ENCODE data around the gene SLC8B1.

DNA sequence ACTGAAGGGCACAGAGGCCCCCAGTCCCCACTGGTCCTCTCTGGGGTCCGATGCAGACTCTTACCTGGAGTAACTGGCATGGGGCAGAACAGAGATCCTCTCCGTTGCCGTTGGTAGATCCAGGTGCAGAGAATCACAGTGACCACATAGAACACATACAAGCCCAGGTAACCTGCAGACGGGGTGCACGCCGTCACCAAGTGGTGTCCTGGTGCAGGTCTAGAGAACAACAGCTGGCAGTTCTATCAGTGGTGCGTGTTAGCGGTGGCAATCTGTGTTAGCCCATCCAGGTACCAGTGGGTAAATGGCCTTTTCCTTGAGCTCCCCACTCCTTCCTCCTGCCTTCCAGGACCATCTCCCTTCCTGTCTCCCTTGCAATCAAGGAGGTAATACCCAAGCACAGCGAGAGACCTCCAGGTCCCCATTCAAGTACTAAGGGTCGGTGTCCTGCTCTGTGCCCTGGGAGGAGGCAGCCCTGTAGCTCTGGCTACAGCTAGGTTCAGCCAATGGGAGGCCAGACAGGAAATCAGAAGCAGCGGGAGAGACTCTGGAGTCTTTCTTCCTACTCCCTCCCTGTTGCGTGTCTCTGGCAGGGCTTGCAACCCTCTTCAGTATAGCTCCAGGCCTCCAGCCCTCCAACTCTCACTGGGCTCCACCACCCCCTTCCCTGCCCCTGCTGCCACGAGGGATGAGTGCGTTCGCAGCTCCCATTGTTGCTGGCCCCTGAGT is 15.8 kb downstream of the SLC8B1 start:
- TF ChIP-seq ZNF530 (tag by site-specific recombination; IDR thresholded peaks at IDR 0.05; ENCODE audit: low read depth): no peak
- TF ChIP-seq, protein P1, sequence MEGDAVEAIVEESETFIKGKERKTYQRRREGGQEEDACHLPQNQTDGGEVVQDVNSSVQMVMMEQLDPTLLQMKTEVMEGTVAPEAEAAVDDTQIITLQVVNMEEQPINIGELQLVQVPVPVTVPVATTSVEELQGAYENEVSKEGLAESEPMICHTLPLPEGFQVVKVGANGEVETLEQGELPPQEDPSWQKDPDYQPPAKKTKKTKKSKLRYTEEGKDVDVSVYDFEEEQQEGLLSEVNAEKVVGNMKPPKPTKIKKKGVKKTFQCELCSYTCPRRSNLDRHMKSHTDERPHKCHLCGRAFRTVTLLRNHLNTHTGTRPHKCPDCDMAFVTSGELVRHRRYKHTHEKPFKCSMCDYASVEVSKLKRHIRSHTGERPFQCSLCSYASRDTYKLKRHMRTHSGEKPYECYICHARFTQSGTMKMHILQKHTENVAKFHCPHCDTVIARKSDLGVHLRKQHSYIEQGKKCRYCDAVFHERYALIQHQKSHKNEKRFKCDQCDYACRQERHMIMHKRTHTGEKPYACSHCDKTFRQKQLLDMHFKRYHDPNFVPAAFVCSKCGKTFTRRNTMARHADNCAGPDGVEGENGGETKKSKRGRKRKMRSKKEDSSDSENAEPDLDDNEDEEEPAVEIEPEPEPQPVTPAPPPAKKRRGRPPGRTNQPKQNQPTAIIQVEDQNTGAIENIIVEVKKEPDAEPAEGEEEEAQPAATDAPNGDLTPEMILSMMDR (tag by site-specific recombination; IDR thresholded peaks at IDR 0.05): no peak

All from HEK293 (cell line).